WTC11 (cell line): ENCODE results near the gene GRID2.

Source experiments
- ATF1 ChIP-seq: sonication (generic); formaldehyde crosslinking; IDR thresholded peaks from 2 replicates; pipeline ENCODE4 v1.8.1; 2023; ENCODE audit warnings: mild to moderate bottlenecking, moderate library complexity, missing genetic modification reagents
- CTCF ChIP-seq: fragments of 200-600 bp; IDR thresholded peaks from 2 replicates; pipeline ENCODE4 v1.8.0; 2022; ENCODE audit warnings: antibody characterized with exemption
- ELF4 ChIP-seq: sonication (generic); formaldehyde crosslinking; IDR thresholded peaks from 2 replicates; pipeline ENCODE4 v1.8.1; 2022; ENCODE audit warnings: low read depth, mild to moderate bottlenecking, moderate library complexity, missing genetic modification reagents
- GABPB1 ChIP-seq: sonication (generic); formaldehyde crosslinking; IDR thresholded peaks from 2 replicates; pipeline ENCODE4 v1.8.1; 2023; ENCODE audit warnings: mild to moderate bottlenecking, missing genetic modification reagents
- JAZF1 ChIP-seq: fragments of 250-450 bp; sonication (Bioruptor Pico); IDR thresholded peaks from 2 replicates; pipeline ENCODE4 v1.9.0; 2021; ENCODE audit warnings: moderate library complexity, mild to moderate bottlenecking, inconsistent platforms
- MAX ChIP-seq: sonication (generic); formaldehyde crosslinking; IDR thresholded peaks from 2 replicates; pipeline ENCODE4 v1.8.0; 2022; ENCODE audit warnings: mild to moderate bottlenecking, missing genetic modification reagents
- NFYB ChIP-seq: sonication (generic); formaldehyde crosslinking; conservative IDR thresholded peaks from 2 replicates; pipeline ENCODE4 v1.8.0; 2022; ENCODE audit warnings: low read depth, missing genetic modification reagents
- RELA ChIP-seq: sonication (generic); formaldehyde crosslinking; IDR thresholded peaks from 2 replicates; pipeline ENCODE4 v1.8.1; 2022; ENCODE audit warnings: missing genetic modification reagents, mild to moderate bottlenecking, borderline replicate concordance
- SMAD3 ChIP-seq: sonication (generic); formaldehyde crosslinking; IDR thresholded peaks from 2 replicates; pipeline ENCODE4 v1.8.0; 2022; ENCODE audit warnings: missing genetic modification reagents, mild to moderate bottlenecking, borderline replicate concordance
- SP1 ChIP-seq: sonication (generic); formaldehyde crosslinking; conservative IDR thresholded peaks from 2 replicates; pipeline ENCODE4 v1.8.1; 2022; ENCODE audit warnings: missing genetic modification reagents
- USF1 ChIP-seq: sonication (generic); formaldehyde crosslinking; IDR thresholded peaks from 2 replicates; pipeline ENCODE4 v1.8.0; 2022; ENCODE audit warnings: mild to moderate bottlenecking, missing genetic modification reagents
- ZNF671 ChIP-seq: fragments of 250-450 bp; sonication (Bioruptor Pico); IDR thresholded peaks from 2 replicates; pipeline ENCODE4 v1.8.0; 2021; ENCODE audit warnings: mild to moderate bottlenecking

- TF ChIP-seq ELF4 (no peak), JAZF1 (CRISPR knock-in tag) (no peak), SP1 (CRISPR knock-in tag) (no peak), ZNF671 (CRISPR knock-in tag) (no peak), CTCF (no peak), MAX (CRISPR knock-in tag) (no peak), USF1 (CRISPR knock-in tag) (no peak), NFYB (CRISPR knock-in tag) (no peak), ATF1 (CRISPR knock-in tag) (no peak), RELA (CRISPR knock-in tag) (no peak), SMAD3 (CRISPR knock-in tag) (no peak), GABPB1 (no peak)
Measured at GRCh38 chr4:92629302-92629701, 325.5 kb downstream of the GRID2 start.
